Colonic mucosa (tissue), 4 donors: ENCODE results near the gene ZDHHC20. TPM values are rescaled to one million over a fixed set of nuclear protein-coding genes. Genes with fewer than 3 reads are reported as not detected.

Source experiments
- DNase-seq: peaks from one replicate; pipeline ENCODE4 v3.0.0-alpha.2; 2020
- H3K27ac ChIP-seq: fragments of 200-600 bp; one replicate; pipeline ENCODE4 v1.8.0; 2021
- H3K27me3 ChIP-seq: fragments of 200-600 bp; one replicate; pipeline ENCODE4 v1.8.0; 2021
- H3K36me3 ChIP-seq: fragments of 200-600 bp; one replicate; pipeline ENCODE4 v1.8.0; 2021
- H3K4me1 ChIP-seq: fragments of 200-600 bp; one replicate; pipeline ENCODE4 v1.8.0; 2021; ENCODE audit warnings: mild to moderate bottlenecking
- H3K4me3 ChIP-seq: fragments of 200-600 bp; one replicate; pipeline ENCODE4 v1.8.0; 2021
- H3K9ac ChIP-seq, 2 donors: one replicate each; pipeline ENCODE4 v1.7.0; 2013; ENCODE audit warnings: control low read depth in 2 of 2, low read depth in 2 of 2, low read length in 2 of 2
- H3K9me3 ChIP-seq: fragments of 200-600 bp; one replicate; pipeline ENCODE4 v1.8.0; 2021
- intact Hi-C: fragments of 100-400 bp; cut with DNase I; formaldehyde crosslinking; loops from one replicate; pipeline ENCODE4 v1.14.1; 2022
- total RNA-seq, 2 donors: library from RNA; stranded (reverse); fragmentation: NEBNext Ultra II Directional in 1 of 2; extraction: Animal tissue kit (Norgen Biotek cat#: 25700) in 1 of 2; gene quantifications; one replicate each; pipeline ENCODE4 v1.2.1, GENCODE V29; 2021
- TF ChIP-seq, protein P1 (sequence below): fragments of 200-600 bp; IDR thresholded peaks from one replicate; pipeline ENCODE4 v1.8.0; 2022; ENCODE audit warnings: antibody characterized with exemption, mild to moderate bottlenecking
- donor health status: healthy.
- donor health status: DM: no; HTN: no; CAD: no.
- donor health status: DM: no; HTN: no; CAD: no.

ZDHHC20 gene
- total RNA-seq, 2 donors from 2014 or later = 74.0 to 111 TPM

- peaks cover 9% of the 10 kb centered on the region for H3K4me1 ChIP-seq
- intact Hi-C loops = no loop called here
- H3K27ac ChIP-seq = no peak overlapping the region
- no peak overlapping the region for H3K9ac ChIP-seq
- no peaks in the 10 kb centered on the region for H3K9me3 ChIP-seq
- TF ChIP-seq, protein P1, sequence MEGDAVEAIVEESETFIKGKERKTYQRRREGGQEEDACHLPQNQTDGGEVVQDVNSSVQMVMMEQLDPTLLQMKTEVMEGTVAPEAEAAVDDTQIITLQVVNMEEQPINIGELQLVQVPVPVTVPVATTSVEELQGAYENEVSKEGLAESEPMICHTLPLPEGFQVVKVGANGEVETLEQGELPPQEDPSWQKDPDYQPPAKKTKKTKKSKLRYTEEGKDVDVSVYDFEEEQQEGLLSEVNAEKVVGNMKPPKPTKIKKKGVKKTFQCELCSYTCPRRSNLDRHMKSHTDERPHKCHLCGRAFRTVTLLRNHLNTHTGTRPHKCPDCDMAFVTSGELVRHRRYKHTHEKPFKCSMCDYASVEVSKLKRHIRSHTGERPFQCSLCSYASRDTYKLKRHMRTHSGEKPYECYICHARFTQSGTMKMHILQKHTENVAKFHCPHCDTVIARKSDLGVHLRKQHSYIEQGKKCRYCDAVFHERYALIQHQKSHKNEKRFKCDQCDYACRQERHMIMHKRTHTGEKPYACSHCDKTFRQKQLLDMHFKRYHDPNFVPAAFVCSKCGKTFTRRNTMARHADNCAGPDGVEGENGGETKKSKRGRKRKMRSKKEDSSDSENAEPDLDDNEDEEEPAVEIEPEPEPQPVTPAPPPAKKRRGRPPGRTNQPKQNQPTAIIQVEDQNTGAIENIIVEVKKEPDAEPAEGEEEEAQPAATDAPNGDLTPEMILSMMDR = no peak
- no peaks in the 10 kb centered on the region for H3K36me3 ChIP-seq
- DNase-seq = no peak
- H3K27me3 ChIP-seq = no peaks in the 10 kb centered on the region
- H3K4me3 ChIP-seq = no peak overlapping the region
Observed at GRCh38 chr13:21453387-21454081, 5.6 kb downstream of the ZDHHC20 start.

DNA sequence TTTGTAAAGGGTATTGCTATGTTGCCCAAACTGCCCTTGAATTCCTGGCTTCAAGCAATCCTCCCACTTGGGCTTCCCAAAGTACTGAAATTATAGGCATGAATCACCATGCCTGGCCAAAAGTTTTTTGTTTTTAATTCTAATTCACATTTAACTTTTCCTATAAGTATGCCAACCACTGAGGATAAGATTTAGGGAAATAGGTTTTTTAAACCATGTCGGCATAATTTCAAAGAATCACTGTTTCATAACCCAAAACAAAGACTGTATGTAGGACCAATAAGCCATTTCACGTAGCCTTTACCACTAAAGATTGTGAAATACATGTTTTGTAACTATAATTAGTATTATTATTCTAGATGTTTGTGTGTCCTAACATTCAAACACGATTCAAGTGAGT lies 8.2 kb downstream of the ZDHHC20 start:
- no peak for DNase-seq
- Histone ChIP-seq H3K9ac (no peak overlapping the region), H3K9me3 (no peaks in the 10 kb centered on the region), H3K27ac (no peak overlapping the region), H3K4me1 (no peaks in the 10 kb centered on the region), H3K4me3 (no peak overlapping the region), H3K36me3 (no peaks in the 10 kb centered on the region), H3K27me3 (no peaks in the 10 kb centered on the region)
- TF ChIP-seq, protein P1 = no peak
- intact Hi-C loops = no loop called here

GRCh38 chr13:21446656-21447055 lies 12.4 kb downstream of the ZDHHC20 start:
- H3K4me3 ChIP-seq = no peak overlapping the region
- intact Hi-C loops = no loop called here
- TF ChIP-seq, protein P1 = no peak
- no peaks in the 10 kb centered on the region for H3K4me1 ChIP-seq
- no peak overlapping the region for H3K9ac ChIP-seq
- no peaks in the 10 kb centered on the region for H3K27me3 ChIP-seq
- H3K36me3 ChIP-seq = no peaks in the 10 kb centered on the region
- no peak overlapping the region for H3K27ac ChIP-seq
- DNase-seq = no peak
- no peaks in the 10 kb centered on the region for H3K9me3 ChIP-seq

DNA sequence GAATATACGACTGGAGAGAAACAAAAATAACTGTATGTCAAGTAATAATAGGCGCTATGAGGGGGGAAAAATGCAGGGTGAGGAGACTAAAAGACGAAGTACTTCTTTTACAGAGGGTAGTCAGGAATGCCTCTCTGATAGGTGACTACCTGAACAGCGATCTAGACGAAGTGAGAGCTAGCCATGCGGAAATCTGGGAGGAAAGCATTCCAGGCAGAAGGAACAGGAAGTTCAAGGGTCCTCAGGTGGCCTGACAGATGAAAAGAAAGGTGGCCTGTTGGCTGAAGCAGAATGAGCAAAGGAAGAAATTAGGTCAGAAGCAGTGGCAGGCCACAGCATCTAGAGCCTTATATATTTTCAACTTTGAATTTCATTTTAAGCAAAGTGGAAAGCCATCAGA lies 13.3 kb downstream of the ZDHHC20 start:
- intact Hi-C loops = no loop called here
- Histone ChIP-seq H3K9ac (no peak overlapping the region), H3K27me3 (no peaks in the 10 kb centered on the region), H3K27ac (no peak overlapping the region), H3K4me1 (no peaks in the 10 kb centered on the region), H3K9me3 (no peaks in the 10 kb centered on the region), H3K36me3 (no peaks in the 10 kb centered on the region), H3K4me3 (no peak overlapping the region)
- TF ChIP-seq, protein P1 = no peak
- DNase-seq = no peak

DNA sequence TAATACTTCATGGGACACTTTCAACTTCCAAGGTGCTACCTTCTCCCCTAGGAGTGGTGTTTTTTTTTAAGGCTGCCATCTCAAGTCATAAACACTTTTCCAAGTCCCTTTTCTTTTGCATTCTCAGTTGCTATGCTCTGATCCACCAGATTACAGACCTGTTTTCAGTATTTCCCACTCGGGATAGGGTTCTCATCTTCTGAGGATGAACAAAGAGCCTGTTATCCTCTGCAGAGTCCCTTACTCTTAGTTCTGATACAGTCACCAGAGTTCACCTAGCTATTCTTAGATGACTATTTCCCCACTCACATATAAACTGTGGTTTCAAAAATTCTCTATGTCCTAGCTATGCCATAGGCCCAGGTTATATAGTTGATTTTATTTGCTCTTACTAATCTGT lies 15.9 kb downstream of the ZDHHC20 start:
- Histone ChIP-seq H3K27ac (no peak overlapping the region), H3K4me3 (no peak overlapping the region), H3K9ac (no peak overlapping the region), H3K9me3 (no peaks in the 10 kb centered on the region), H3K36me3 (no peaks in the 10 kb centered on the region), H3K4me1 (no peaks in the 10 kb centered on the region), H3K27me3 (no peaks in the 10 kb centered on the region)
- DNase-seq = no peak
- intact Hi-C loops = no loop called here
- TF ChIP-seq, protein P1 = no peak
